NCI-H1694 (cell line): Measurements from ENCODE around the gene NT5C2.
"Not testable (repeated sequence)": the region's sequence is repeated elsewhere in the genome, so short reads cannot be mapped to it uniquely, and the experiment has no call there.

Source experiments
- DNase-seq: peaks from one replicate; lab custom pipeline; 2025; lab: John Stamatoyannopoulos, UW

Gene NT5C2

DNA sequence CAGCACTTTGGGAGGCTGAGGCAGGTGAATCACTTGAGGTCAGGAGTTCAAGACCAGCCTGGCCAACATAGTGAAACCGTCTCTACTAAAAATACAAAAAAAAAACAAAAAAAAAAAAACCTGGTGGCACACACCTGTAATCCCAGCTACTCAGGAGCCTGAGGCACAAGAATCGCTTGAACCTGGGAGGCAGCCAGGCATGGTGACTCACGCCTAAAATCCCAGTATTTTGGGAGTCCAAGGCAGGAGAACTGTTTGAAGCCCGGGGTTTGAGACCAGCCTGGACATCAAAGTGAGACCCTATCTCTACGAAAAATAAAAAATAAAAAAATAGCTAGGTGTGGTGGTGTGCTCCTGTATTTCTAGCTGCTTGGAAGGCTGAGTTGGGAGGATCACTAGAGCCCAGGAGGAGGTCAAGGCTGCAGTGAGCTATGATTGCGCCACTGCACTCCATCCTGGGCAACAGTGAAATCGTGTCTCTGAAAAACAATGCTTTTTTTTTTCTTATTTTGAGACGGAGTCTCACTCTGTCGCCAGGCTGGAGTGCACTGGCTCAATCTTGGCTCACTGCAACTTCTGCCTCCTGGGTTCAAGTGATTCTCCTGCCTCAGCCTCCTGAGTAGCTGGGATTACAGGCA is 29.2 kb downstream of the NT5C2 start:
- DNase-seq, result not testable (repeated sequence)

DNA sequence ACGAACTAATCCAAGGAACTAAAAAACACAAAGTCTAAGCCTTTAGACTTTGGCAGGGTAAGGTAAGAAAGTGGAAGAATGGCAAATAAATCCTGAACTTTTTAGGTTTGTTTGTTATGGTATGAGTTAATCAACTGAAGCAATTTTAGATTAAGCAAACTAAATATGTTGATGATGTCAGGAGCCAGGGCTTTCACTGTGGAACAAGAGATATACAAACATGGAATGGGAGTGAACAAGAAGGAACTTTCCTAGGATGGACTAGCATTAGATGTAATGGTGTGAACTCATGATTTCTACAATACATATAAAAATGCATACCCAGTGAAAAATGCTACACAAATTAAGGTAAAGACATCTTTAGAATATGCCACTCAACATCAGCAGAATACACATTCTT is 35.8 kb downstream of the NT5C2 start:
- no peak for DNase-seq

DNA sequence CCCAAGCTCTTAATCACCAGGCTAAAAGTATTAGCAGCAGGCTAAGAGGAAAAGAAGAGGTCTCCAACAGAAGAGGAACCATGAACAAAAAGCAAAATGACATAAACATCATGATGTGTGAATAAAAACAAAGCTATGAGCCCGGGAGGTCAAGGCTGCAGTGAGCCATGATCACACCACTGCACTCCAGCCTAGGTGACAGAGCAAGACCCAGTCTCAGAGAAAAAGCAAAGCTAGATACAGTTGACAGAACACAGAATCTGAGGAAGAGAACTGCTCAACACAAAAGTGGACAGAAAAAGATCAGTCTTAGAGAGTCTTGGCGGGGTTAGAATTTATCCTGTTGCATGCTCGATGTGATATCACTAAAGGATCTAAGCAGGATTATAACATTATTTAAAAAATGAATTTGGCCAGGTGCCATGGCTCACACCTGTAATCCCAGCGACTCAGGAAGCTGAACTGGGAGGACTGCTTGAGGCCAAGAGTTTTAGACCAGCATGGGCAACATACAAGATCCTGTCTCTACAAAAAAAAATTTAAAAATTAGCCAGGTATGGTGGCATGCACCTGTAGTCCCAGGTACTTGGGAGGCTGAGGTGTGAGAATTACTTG is 37.5 kb downstream of the NT5C2 start:
- no peak for DNase-seq

DNA sequence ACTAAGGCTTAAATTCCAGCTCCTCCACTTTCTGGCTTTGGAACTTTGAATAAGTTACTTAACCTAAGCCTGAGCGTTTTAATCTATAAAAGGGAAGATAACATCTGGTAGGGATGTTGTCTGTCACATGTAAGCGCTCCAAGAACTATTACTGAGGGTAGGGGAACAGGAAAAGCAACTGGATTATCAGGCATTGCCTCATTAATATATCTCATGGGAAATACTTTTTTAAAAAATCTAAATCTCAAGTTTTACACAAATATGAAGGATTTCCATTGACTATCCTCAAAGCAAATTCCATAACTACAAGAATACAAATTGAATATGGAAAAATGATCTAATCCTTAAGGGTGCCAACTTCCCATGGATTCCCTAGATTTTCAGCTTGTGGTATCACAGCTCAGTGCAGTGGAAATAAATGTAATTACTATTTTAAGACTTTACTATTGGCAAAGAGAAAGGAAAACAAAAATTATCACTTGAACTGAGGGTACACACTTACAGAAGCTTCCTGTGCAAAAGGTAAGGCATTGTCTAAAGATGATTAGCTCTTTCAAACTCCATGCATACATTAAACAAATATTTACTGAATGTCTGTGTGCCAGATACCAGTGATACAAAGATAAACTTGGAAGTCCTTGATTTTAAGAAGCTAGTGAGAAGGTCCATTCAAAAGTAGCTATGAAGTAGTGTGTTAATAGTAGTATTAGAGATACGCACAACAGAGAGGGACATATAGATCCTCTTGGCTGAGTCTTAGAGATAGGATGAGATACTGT is 38.4 kb downstream of the NT5C2 start:
- no peak for DNase-seq

DNA sequence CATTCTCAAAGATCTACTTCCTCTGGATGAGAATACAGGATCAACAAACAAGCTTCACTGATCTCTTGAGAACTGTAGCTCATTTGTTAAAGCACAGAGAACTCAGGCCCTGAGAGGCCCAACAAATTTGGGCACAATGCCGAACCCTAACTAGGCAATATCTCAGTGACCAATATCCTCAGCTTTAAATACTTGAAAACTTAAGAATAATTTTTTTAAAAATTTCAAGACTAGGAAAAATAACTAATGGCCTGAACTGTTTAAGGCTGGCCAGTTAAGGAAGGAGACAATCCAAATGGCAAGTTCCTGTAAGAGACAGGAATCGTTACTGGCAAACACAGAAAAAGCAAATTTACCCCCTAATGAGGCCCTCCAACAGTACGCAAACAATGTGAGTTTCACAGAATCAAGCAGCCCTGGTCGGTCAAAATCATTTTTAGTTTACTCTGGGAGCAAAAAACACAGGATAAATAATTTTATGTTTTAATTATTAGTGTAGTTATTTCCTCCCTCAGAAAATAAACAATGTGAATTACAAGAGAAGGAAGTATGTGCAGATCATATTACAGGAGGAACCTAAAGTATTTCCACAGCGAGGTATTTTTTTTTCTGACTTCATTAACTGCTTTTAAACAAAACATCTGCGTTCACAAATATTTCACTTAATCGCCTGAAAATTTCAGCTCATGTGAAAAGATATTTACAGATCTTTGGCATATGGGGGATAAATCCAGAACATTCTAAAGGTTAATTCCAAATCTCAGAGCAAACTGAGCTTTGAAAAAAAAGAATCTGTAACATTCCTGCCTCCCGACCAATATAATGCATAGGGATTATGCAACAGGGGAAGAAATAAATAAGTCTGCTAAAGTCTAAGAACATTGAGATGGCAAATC is 39.5 kb downstream of the NT5C2 start:
- DNase-seq, result no peak

DNA sequence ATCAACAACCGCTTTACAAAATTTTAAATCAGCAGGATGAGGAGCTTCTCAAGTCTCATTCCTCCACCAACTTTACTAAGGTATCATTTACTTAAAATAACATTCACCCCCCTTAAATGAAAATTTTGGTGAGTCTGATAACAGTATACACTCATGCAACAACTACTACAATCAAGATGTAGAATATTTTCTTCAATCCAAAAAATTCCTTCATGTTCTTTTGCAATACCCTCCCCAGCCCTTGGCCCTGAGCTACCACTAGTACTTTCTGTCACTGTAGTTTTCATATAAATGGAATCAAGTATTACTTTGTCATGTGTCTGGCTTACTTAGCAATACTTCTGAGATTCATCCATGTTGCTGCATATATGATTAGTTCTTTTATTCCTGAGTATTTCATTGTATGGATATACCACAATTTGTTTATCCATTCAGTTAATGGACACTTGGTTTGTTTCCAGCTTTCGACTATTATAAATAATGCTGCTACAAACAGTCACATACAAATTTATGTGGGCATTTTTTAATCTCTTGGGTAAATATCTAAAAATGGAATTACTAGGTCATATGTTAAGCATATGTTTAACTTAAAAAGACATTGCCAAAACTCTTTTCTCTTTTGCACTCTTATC is 43.0 kb downstream of the NT5C2 start:
- no peak for DNase-seq

DNA sequence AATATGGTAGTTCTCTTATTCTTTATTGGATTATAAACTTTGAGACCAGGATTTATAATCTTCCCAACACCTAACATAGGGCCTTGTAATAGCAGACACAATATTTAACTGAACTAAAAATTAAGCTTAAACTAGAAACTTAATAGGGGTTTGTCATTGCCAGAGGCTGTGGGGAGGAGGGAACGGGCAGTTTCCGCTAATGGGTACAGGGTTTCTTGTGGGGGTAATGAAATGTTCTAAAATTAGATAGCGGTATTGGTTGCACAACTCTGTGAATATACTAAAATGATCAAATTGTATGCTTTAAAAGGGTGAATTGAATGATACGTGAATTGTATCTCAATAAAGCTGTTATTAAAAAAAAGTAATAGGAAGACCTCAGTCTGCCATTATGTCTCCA is 45.4 kb downstream of the NT5C2 start:
- DNase-seq, result no peak

DNA sequence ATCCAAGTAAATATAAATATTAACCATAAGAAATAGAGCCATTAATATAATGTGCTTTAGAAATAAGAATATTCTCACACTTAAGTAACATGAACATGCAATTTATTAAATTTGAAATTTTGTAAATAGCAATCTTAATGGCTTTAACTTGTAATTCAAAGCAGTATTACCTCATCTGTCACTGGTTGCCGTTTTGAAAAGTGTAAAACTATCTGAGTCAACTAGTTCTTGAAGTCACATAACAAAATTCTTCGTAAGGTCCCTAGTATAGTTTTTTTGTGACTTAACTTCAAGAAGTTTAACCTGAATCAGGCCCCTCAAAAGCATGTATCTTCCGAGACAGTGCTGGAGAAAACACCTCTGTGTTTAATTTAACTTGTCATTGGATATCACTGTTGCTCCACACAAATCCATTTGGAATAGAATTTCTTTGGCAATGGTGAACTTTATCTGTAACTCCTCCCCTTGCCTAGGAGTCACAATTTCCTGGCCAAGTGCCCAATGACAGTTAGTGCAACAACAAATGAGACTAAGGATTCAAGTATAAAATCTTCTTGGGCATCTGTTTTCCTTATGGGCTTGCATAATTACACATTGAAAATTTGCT is 47.1 kb downstream of the NT5C2 start:
- DNase-seq, result no peak

DNA sequence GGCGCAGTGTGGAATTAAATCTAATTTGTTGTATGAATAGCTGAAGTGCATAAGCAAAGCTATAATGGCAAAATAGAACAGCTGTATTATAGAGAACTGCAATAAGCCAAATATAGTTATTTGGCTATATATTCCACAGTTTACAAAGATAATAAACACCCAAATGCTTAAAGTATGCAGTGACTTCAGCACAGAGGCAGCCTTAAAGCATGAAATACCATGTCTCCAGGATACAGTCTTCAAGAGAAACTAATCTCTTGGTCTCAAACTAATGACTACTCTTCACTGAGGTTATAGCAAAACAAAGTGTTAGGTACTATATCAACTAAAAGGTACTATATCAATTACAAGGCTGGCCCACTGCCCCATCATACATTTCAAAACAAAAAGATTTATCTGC is 48.0 kb downstream of the NT5C2 start:
- DNase-seq, result no peak

DNA sequence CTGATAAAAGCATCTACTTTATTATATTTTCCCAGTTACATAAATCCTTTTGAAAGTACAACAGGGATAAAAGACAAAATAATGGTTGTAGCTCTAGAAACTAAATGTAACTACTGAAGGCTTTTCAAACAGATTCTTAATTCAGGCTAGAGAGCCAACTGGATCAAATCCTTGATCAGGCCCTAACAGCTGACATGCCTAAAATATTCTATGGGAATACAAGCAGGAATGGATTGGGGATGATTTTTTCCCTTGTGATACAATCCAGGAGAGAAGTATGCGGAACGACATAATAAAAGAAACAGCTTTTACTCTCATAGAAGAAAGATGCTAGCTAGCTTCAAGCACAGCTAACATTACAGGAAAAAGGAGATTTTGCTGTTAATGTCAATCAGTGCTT is 49.0 kb downstream of the NT5C2 start:
- DNase-seq, result no peak

DNA sequence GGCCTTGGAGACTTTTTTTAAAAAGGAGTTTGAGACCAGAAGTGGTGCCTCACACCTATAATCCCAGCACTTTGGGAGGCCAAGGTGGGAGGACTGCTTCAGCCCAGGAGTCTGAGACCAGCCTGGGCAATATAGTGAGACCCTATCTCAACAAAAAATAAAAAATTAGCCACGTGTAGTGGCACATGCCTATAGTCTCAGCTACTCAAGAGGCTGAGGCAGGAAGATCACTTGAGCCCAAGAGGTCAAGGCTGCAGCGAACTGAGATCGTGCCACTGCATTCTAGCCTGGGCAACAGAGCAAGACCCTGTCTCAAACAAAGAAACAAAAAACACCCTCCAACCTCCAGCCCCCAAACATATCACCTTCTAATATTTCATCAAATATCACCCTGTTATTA is 49.4 kb downstream of the NT5C2 start:
- not testable (repeated sequence) for DNase-seq

DNA sequence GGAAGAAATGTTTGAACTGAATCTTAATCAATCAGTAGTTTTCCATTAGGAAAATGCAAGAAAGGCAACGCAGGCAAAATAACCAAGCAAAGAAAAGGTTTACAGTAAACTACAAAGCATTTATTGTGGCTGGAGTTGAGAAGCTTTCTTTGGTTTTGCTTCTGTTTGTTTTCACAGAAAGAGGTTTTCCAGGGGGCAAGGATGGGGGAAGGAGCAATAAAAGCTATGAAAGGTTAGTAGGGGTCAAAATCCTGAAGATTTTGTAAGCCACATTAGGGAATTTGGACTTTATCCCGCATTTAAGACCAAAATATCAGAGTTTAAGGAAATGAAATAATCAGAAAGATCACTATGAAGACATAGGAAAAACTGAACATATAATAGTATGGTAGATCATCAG is 51.1 kb downstream of the NT5C2 start:
- no peak for DNase-seq

DNA sequence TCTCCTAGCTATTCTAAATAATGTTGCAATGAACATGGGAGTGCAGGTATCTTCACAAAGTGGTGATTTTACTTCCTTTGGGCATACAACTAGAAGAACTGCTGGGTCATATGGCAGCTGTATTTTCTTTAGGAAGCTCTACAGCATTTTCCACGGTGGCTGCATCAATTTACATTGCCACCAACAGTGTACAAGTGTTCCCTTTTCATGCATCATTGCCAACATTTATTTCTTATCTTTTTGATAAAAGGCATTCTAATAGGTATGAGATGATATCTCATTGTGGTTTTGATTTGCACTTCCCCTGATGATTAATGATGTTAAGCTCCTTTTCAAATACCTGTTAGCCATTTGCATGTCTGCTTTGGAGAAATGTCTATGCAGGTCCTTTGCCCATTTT is 52.6 kb downstream of the NT5C2 start:
- DNase-seq, result no peak

DNA sequence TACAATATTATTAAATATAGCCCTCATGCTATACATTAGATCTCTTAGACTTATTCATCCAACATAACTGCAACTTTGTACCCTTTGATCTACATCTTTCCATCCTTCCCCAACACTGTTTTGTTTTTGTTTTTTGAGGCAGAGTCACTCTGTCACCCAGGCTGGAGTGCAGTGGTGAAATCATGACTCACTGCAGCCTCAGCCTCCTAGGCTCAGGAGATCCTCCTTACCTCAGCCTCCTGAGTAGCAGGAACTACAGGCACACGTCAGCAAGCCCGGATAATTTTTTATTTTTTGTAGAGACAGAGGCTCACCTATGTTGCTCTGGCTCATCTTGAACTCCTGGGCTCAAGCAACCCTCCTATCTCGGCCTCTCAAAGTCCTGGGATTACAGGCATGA is 53.3 kb downstream of the NT5C2 start:
- DNase-seq, result no peak

DNA sequence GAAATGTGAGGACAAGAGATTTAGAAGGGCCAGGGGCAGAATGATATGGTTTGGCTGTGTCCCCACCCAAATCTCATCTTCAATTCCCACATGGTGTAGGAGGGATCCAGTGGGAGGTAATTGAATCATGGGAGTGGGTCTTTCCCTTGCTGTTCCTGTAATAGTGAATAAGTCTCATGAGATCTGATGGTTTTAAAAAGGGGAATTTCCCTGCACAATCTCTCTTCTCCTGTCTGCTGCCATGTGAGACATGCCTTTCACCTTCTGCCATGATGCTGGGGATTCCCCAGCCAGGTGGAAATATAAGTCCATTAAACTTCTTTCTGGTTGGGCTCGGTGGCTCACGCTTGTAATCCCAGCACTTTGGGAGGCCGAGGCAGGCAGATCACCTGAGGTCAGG is 57.9 kb downstream of the NT5C2 start:
- not testable (repeated sequence) for DNase-seq

DNA sequence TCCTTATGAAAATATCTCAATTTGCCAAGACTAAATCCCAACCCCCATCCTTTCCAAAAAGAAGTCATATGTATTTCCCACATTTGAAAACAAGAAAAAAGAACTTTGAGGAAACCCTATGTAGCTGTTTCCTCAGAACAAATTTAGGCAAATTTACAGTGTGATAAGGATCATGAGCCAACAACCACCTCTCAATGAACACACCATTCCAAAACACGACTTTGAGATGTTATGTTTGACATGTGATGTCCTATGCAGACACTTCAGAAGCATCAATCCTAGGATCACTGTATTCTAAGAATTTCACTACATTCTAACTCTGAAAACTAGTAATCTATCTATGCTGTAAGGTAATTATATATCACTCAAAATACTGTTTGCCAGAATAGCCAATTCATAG is 62.2 kb downstream of the NT5C2 start:
- no peak for DNase-seq

DNA sequence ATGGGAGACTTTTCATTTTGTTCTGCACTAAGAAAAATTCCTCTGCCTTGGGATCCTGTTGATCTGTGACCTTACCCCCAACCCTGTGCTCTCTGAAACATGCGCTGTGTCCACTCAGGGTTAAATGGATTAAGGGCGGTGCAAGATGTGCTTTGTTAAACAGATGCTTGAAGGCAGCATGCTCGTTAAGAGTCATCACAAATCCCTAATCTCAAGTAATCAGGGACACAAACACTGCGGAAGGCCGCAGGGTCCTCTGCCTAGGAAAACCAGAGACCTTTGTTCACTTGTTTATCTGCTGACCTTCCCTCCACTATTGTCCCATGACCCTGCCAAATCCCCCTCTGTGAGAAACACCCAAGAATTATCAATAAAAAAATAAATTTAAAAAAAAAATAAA is 62.9 kb downstream of the NT5C2 start:
- DNase-seq, result not testable (repeated sequence)

DNA sequence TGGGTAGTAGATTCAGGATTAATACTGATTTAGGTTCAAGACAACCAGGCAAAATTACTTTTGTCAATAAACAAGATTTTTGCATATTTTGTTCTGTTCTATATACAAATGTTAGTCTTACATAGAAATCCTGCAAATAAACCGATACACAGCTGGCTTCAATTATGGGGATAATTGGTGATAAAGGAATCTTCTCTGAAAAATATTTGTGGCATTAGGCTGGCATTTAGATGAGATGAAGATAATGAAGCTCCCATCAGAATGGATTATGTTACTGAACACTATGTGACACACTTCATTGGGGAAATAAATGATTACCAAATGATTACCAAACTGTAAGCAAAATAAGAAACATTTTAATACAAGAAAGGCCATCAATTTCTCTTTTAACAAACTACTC is 65.8 kb downstream of the NT5C2 start:
- DNase-seq, result no peak

DNA sequence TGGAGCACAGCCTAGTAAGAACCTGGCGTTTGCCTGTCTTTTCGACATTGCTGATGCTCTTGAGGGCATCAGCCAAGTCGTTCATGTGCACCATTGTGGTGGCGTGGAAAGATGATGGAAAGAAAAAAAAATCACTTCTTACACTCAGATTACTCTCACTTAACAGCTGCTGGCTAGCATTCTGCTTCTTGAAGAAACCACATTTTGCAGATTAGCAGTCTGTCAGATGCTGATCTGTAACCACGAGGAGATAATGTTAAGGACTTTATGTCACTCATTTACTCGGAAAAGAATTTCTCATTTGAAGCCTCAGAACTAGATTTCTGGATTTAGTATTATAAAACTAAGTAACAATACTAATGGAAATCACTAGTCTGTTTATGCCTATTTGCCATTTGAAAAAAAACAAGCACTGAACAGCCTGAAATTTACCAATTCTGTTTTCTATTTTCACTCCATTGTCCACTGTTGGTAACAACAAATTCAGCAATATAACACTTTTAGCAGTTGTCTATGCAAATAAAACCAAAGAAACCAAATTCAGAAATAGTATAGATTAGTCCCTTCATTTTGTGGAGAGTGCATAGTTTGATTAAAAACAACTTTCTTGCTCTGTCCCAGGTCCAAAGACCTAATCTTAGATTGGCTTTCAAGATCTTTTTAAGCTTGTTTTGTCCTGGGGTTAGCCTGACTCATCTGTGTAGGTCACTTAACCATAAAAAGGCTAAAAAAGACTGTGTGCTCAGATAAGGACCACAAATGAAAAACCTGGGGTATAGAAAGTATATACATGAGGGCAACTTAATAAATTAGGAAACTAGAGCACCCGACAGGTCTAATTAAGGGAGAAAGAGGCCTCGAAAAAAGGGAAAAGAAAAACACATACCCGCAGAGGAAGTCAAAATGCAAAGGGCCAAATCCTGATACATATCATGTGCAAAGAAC is 67.5 kb downstream of the NT5C2 start:
- no peak for DNase-seq

DNA sequence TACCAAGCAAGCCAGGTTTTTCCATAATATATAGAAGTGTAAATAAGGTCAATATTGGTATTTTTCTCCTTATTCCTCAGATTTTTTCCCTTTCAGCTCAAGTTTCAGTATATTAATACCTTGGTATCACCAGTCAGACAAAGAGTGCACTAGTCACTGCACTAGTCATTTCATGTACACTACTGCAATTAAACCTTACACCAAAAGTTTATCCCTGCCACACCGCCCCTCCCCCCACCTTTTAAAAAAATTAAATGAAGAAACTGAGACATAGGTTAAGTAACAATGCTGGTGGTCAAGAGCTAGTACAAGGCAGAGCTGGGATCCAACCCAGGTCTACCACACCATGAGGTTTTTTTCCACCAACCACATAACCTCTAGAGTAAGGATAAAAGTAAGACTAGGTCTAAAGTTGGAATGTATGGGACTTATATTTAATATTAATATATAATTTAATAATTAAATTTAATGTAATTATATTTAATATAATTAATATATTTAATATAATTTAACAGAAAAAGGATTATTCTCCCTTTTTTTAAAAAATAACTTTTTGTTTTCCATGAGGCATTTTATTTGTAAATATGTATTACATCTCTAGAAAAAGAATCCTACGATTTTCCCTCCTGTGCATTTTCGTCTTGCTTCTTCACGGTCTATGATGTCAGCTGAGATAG is 68.5 kb downstream of the NT5C2 start:
- no peak for DNase-seq
